ENCODE results near the gene DNAH12.

The DNAH12 gene

DNA sequence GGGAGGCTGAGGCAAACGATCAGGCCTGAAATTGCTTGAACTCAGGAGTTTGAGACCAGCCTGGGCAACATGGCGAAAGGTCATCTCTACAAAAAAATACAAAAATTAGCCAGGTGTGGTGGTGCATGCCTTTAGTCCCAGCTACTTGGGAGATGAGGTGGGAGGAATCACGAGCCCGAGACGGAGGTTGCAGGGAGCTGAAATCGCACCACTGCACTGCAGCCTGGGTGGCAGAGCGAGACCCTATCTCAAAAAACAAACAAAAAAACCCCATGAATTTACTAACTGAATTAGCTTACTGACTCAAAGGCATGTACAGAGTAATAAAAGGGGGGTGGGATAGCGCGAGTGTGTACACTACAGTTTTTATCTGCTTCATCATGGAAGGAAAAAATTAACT is 33.7 kb upstream of the DNAH12 start:
- Histone ChIP-seq H3K4me3 (ENCODE audit: low read length) (no peak overlapping the region), H3K4me1 (ENCODE audit: low read length) (no peaks in the 10 kb centered on the region), H3K27ac (ENCODE audit: low read length) (no peak overlapping the region), H3K4me2 (ENCODE audit: low read depth, low read length) (no peak overlapping the region), H3K9me3 (replicated peaks; ENCODE audit: insufficient read depth, low read length) (no peaks in the 10 kb centered on the region), H3K36me3 (replicated peaks; ENCODE audit: insufficient read depth, low read length) (peaks cover 6% of the 10 kb centered on the region; the same call in 1 of the 2 replicates), H3K27me3 (replicated peaks; ENCODE audit: insufficient read depth, low read length) (no peaks in the 10 kb centered on the region), H3K9me2 (replicated peaks; ENCODE audit: insufficient read depth, low read length) (no peaks in the 10 kb centered on the region), H3F3A (ENCODE audit: insufficient read depth, low read length) (no peaks in the 10 kb centered on the region), H3K9ac (ENCODE audit: low read length) (no peak overlapping the region), H3K79me2 (ENCODE audit: low read length) (peaks cover 93% of the 10 kb centered on the region), H2AFZ (ENCODE audit: low read length) (no peak overlapping the region), H4K20me1 (ENCODE audit: insufficient read depth, low read length) (peaks cover under 1% of the 10 kb centered on the region; the same call in 1 of the 2 replicates)
- TF ChIP-seq EZH2 (optimal IDR thresholded peaks at IDR 0.05; ENCODE audit: low read depth, low read length) (no peak), EZH2phosphoT487 (IDR thresholded peaks at IDR 0.05; ENCODE audit: low read length) (no peak), CTCF (IDR thresholded peaks at IDR 0.05; ENCODE audit: low read length) (no peak)
- DNase-seq, result no peak

DNA sequence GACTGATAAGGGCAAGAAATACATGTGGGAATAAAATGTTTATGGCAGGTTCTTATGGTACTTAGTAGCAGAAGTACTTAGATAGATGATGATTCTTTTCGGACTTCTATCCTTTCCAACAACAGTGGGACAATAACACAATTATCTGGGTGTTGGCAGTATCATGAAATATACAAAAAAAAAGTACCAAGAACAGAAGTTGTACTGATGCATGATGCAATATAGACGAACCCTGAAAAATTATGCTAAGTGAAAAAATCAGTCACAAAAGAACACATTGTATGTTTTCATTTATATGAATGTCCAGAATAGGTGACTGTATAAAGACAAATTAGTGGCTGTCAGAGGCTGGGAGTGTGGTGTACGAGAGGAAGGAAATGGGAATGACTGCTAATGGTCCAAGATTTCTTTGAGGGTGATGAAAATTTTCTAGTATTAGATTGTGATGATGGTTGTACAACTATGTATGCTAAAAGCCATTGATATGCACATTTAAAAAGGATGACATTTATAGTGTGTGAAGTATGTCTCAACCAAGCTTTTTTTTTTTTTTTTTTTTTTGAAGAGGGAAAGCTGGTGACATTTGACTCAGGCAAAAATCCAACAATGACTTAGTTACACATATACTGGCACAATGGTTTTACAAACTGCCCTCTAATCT is 32.0 kb upstream of the DNAH12 start:
- no peak overlapping the region for H2AFZ ChIP-seq (ENCODE audit: low read length)
- H3K9ac ChIP-seq (ENCODE audit: low read length), result no peak overlapping the region
- no peaks in the 10 kb centered on the region for H3K9me3 ChIP-seq (replicated peaks; ENCODE audit: insufficient read depth, low read length)
- H3K27ac ChIP-seq (ENCODE audit: low read length), result no peak overlapping the region
- TF ChIP-seq EZH2 (optimal IDR thresholded peaks at IDR 0.05; ENCODE audit: low read depth, low read length) (no peak), CTCF (IDR thresholded peaks at IDR 0.05; ENCODE audit: low read length) (no peak), EZH2phosphoT487 (IDR thresholded peaks at IDR 0.05; ENCODE audit: low read length) (no peak)
- no peaks in the 10 kb centered on the region; the same call in 1 of the 2 replicates for H4K20me1 ChIP-seq (ENCODE audit: insufficient read depth, low read length)
- H3K4me2 ChIP-seq (ENCODE audit: low read depth, low read length), result no peak overlapping the region
- H3K9me2 ChIP-seq (replicated peaks; ENCODE audit: insufficient read depth, low read length), result no peaks in the 10 kb centered on the region
- no peaks in the 10 kb centered on the region for H3F3A ChIP-seq (ENCODE audit: insufficient read depth, low read length)
- no peak overlapping the region for H3K4me3 ChIP-seq (ENCODE audit: low read length)
- DNase-seq, result no peak
- H3K4me1 ChIP-seq (ENCODE audit: low read length), result no peaks in the 10 kb centered on the region
- peaks cover 80% of the 10 kb centered on the region for H3K79me2 ChIP-seq (ENCODE audit: low read length)
- peaks cover 6% of the 10 kb centered on the region; the same call in 1 of the 2 replicates for H3K36me3 ChIP-seq (replicated peaks; ENCODE audit: insufficient read depth, low read length)
- H3K27me3 ChIP-seq (replicated peaks; ENCODE audit: insufficient read depth, low read length), result no peaks in the 10 kb centered on the region

GRCh38 chr3:57572096-57572495 is 28.0 kb upstream of the DNAH12 start:
- no peaks in the 10 kb centered on the region for H3F3A ChIP-seq (ENCODE audit: insufficient read depth, low read length)
- no peaks in the 10 kb centered on the region for H3K9me2 ChIP-seq (replicated peaks; ENCODE audit: insufficient read depth, low read length)
- no peak overlapping the region for H3K9ac ChIP-seq (ENCODE audit: low read length)
- no peak overlapping the region for H2AFZ ChIP-seq (ENCODE audit: low read length)
- H3K36me3 ChIP-seq (replicated peaks; ENCODE audit: insufficient read depth, low read length), result peaks cover 2% of the 10 kb centered on the region; the same call in 1 of the 2 replicates
- no peaks in the 10 kb centered on the region for H4K20me1 ChIP-seq (ENCODE audit: insufficient read depth, low read length)
- H3K4me3 ChIP-seq (ENCODE audit: low read length), result no peak overlapping the region
- no peak for DNase-seq
- peaks cover 46% of the 10 kb centered on the region for H3K79me2 ChIP-seq (ENCODE audit: low read length)
- no peaks in the 10 kb centered on the region for H3K9me3 ChIP-seq (replicated peaks; ENCODE audit: insufficient read depth, low read length)
- no peaks in the 10 kb centered on the region for H3K27me3 ChIP-seq (replicated peaks; ENCODE audit: insufficient read depth, low read length)
- no peaks in the 10 kb centered on the region for H3K4me1 ChIP-seq (ENCODE audit: low read length)
- H3K4me2 ChIP-seq (ENCODE audit: low read depth, low read length), result no peak overlapping the region
- H3K27ac ChIP-seq (ENCODE audit: low read length), result no peak overlapping the region
- no peak for TF ChIP-seq EZH2 (optimal IDR thresholded peaks at IDR 0.05; ENCODE audit: low read depth, low read length)
- no peak for TF ChIP-seq EZH2phosphoT487 (IDR thresholded peaks at IDR 0.05; ENCODE audit: low read length)
- TF ChIP-seq CTCF (IDR thresholded peaks at IDR 0.05; ENCODE audit: low read length), result no peak

Measured in MM.1S (cell line).